ENCODE results near the gene CENPW. TPM values are rescaled to one million over a fixed set of nuclear protein-coding genes. Genes with fewer than 3 reads are reported as not detected.

The CENPW gene
- total and polyA plus RNA-seq, 11 donors = 0.39 to 7.9 (median 0.78) TPM; not detected in 4

- ATAC-seq = no peak
- Histone ChIP-seq H3K27ac (no peak overlapping the region), H3K9me3 (no peaks in the 10 kb centered on the region)
Observed at GRCh38 chr6:126367849-126368248, 27.9 kb downstream of the CENPW start.

GRCh38 chr6:126372626-126373025 is 32.7 kb downstream of the CENPW start:
- WGBS, 4 donors = 95 to 98% (median 98%) methylated on average over 2 of the region's 2 CpGs
- Histone ChIP-seq H3K27me3 (no peaks in the 10 kb centered on the region), H3K9me3 (peaks cover 0 to 10% (median 0%) of the 10 kb centered on the region in 12 donors), H3K36me3 (no peaks in the 10 kb centered on the region), H3K4me3 (no peak overlapping the region), H3K4me1 (no peaks in the 10 kb centered on the region), H3K27ac (no peak overlapping the region)
- DNase-seq (no peak), ATAC-seq (no peak)
- intact Hi-C loops (cut with DNase I) = no loop called here
- TF ChIP-seq CTCF (IDR thresholded peaks at IDR 0.05) = no peak
- no peak for TF ChIP-seq POLR2A (IDR thresholded peaks at IDR 0.05)

More at GRCh38 chr6:126367849-126368248, 27.9 kb downstream of the CENPW start:
- no peak overlapping the region for H3K4me3 ChIP-seq
- no peaks in the 10 kb centered on the region for H3K27me3 ChIP-seq
- no peak for DNase-seq
- intact Hi-C loops (cut with DNase I) = loop anchor here in 1 of 10 donors (2.0 kb wide), 1 partner anchor 19 kb away; no protein-coding TSS in a partner anchor
- 85 to 94% (median 90%) methylated on average over 4 of the region's 4 CpGs for WGBS, 4 donors
- H3K4me1 ChIP-seq = no peaks in the 10 kb centered on the region
- TF ChIP-seq CTCF (IDR thresholded peaks at IDR 0.05) = no peak
- no peak for TF ChIP-seq POLR2A (IDR thresholded peaks at IDR 0.05)
- no peaks in the 10 kb centered on the region for H3K36me3 ChIP-seq

GRCh38 chr6:126373344-126373743 is 33.4 kb downstream of the CENPW start:
- Histone ChIP-seq H3K27ac (no peak overlapping the region), H3K4me1 (no peaks in the 10 kb centered on the region), H3K4me3 (no peak overlapping the region), H3K36me3 (no peaks in the 10 kb centered on the region), H3K27me3 (no peaks in the 10 kb centered on the region), H3K9me3 (peaks cover 0 to 10% (median 0%) of the 10 kb centered on the region in 12 donors)
- intact Hi-C loops (cut with DNase I) = no loop called here
- 93 to 99% (median 97%) methylated on average over 4 of the region's 4 CpGs for WGBS, 4 donors
- DNase-seq = no peak
- TF ChIP-seq CTCF (IDR thresholded peaks at IDR 0.05) = no peak
- TF ChIP-seq POLR2A (IDR thresholded peaks at IDR 0.05) = no peak
- ATAC-seq = no peak

GRCh38 chr6:126374372-126374771 is 34.5 kb downstream of the CENPW start:
- no peak overlapping the region for H3K27ac ChIP-seq
- intact Hi-C loops (cut with DNase I) = no loop called here
- H3K36me3 ChIP-seq = no peaks in the 10 kb centered on the region
- H3K27me3 ChIP-seq = no peaks in the 10 kb centered on the region
- TF ChIP-seq POLR2A (IDR thresholded peaks at IDR 0.05) = no peak
- TF ChIP-seq CTCF (IDR thresholded peaks at IDR 0.05) = no peak
- DNase-seq (no peak), ATAC-seq (no peak)
- H3K4me1 ChIP-seq = no peaks in the 10 kb centered on the region
- peaks cover 0 to 10% (median 0%) of the 10 kb centered on the region in 12 donors for H3K9me3 ChIP-seq
- no peak overlapping the region for H3K4me3 ChIP-seq
- WGBS, 4 donors = 85 to 94% (median 89%) methylated on average over 1 of the region's 1 CpG
